DOHH2 (cell line): ENCODE measurements around the gene DEPDC1B.
"Not testable (repeated sequence)": the region's sequence is repeated elsewhere in the genome, so short reads cannot be mapped to it uniquely, and the experiment has no call there.

Experiments used
- H3F3A ChIP-seq: fragments of 200-600 bp; sonication (generic), shearing (Covaris generic); 2 replicates; pipeline ENCODE4 v1.6.0; 2016; ENCODE audit warnings: antibody characterized with exemption, mild to moderate bottlenecking; ENCODE audit not compliant: control insufficient read depth, insufficient read depth
- H3K27ac ChIP-seq: fragments of 200-600 bp; sonication (generic); 2 replicates; pipeline ENCODE4 v1.5.1; 2014; ENCODE audit warnings: low read depth, mild to moderate bottlenecking, low read length, moderate library complexity
- H3K27me3 ChIP-seq: fragments of 200-600 bp; sonication (generic); 2 replicates; pipeline ENCODE4 v1.6.1; 2014; ENCODE audit warnings: mild to moderate bottlenecking, low read length, mixed read lengths; ENCODE audit not compliant: control insufficient read depth
- H3K36me3 ChIP-seq: fragments of 200-600 bp; sonication (generic); 2 replicates; pipeline ENCODE4 v1.6.1; 2014; ENCODE audit warnings: mild to moderate bottlenecking, low read length, moderate library complexity, mixed read lengths; ENCODE audit not compliant: control insufficient read depth
- H3K4me1 ChIP-seq: fragments of 200-600 bp; sonication (generic); 2 replicates; pipeline ENCODE4 v1.6.1; 2014; ENCODE audit warnings: mild to moderate bottlenecking, low read length, mixed read lengths; ENCODE audit not compliant: control insufficient read depth
- H3K4me2 ChIP-seq: fragments of 200-600 bp; sonication (generic); 2 replicates; pipeline ENCODE4 v1.6.0; 2014; ENCODE audit warnings: mild to moderate bottlenecking, low read length, moderate library complexity
- H3K4me3 ChIP-seq: fragments of 200-600 bp; sonication (generic); 2 replicates; pipeline ENCODE4 v1.5.1; 2014; ENCODE audit warnings: mild to moderate bottlenecking, low read length, mixed read lengths
- H3K79me2 ChIP-seq: fragments of 200-600 bp; sonication (generic); 2 replicates; pipeline ENCODE4 v1.6.1; 2014; ENCODE audit warnings: mild to moderate bottlenecking, low read length, mixed read lengths; ENCODE audit not compliant: control insufficient read depth
- H3K9me2 ChIP-seq: fragments of 200-600 bp; sonication (generic); replicated peaks from 2 replicates; pipeline ENCODE4 v1.6.1; 2014; ENCODE audit warnings: mild to moderate bottlenecking, low read length, mixed read lengths; ENCODE audit not compliant: control insufficient read depth
- H3K9me3 ChIP-seq: fragments of 200-600 bp; sonication (generic); 2 replicates; pipeline ENCODE4 v1.6.1; 2014; ENCODE audit warnings: antibody characterized with exemption, low read length, mixed read lengths; ENCODE audit not compliant: control insufficient read depth, insufficient read depth
- H4K20me1 ChIP-seq: fragments of 200-600 bp; sonication (generic); 2 replicates; pipeline ENCODE4 v1.6.0; 2014; ENCODE audit warnings: low read depth, mild to moderate bottlenecking, antibody characterized with exemption, low read length, moderate library complexity; ENCODE audit not compliant: control insufficient read depth, insufficient read depth
- EZH2phosphoT487 ChIP-seq: fragments of 200-600 bp; sonication (generic); IDR thresholded peaks from 2 replicates; pipeline ENCODE4 v1.6.1; 2017; ENCODE audit warnings: borderline replicate concordance, mild to moderate bottlenecking, antibody characterized with exemption, low read length, moderate library complexity, mixed read lengths
- TF ChIP-seq, protein P1 (sequence below): fragments of 200-600 bp; sonication (generic); IDR thresholded peaks from one replicate; pipeline ENCODE4 v1.5.1; 2014; ENCODE audit warnings: antibody characterized with exemption, mild to moderate bottlenecking, low read depth, low read length; ENCODE audit not compliant: poor library complexity, severe bottlenecking

DEPDC1B gene

DNA sequence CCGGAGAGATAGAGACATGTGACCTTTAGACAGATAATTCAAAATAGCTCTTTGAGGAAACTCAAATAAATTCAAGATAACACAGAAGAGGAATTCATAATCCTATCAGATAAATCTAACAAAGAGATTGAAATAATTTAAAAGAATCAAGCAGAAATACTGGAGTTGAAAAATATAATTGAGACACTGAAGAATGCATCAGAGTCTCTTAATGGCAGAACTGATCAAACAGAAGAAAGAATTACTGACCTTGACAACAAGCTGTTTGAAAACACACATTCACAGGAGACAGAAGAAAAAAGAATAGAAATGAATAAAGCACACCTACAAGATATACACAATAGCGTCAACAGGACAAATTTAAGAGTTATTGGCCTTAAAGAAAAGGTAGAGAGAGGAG is 40.4 kb upstream of the DEPDC1B start:
- Histone ChIP-seq H3K9me2 (no peaks in the 10 kb centered on the region), H3K4me1 (no peaks in the 10 kb centered on the region), H3K27me3 (no peaks in the 10 kb centered on the region), H3K27ac (no peak overlapping the region), H3K4me3 (no peak overlapping the region), H3K36me3 (no peaks in the 10 kb centered on the region), H4K20me1 (no peaks in the 10 kb centered on the region), H3K9me3 (no peaks in the 10 kb centered on the region), H3F3A (no peaks in the 10 kb centered on the region), H3K4me2 (no peak overlapping the region), H3K79me2 (no peaks in the 10 kb centered on the region)
- TF ChIP-seq, protein P1, sequence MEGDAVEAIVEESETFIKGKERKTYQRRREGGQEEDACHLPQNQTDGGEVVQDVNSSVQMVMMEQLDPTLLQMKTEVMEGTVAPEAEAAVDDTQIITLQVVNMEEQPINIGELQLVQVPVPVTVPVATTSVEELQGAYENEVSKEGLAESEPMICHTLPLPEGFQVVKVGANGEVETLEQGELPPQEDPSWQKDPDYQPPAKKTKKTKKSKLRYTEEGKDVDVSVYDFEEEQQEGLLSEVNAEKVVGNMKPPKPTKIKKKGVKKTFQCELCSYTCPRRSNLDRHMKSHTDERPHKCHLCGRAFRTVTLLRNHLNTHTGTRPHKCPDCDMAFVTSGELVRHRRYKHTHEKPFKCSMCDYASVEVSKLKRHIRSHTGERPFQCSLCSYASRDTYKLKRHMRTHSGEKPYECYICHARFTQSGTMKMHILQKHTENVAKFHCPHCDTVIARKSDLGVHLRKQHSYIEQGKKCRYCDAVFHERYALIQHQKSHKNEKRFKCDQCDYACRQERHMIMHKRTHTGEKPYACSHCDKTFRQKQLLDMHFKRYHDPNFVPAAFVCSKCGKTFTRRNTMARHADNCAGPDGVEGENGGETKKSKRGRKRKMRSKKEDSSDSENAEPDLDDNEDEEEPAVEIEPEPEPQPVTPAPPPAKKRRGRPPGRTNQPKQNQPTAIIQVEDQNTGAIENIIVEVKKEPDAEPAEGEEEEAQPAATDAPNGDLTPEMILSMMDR, result no peak
- TF ChIP-seq EZH2phosphoT487, result no peak

DNA sequence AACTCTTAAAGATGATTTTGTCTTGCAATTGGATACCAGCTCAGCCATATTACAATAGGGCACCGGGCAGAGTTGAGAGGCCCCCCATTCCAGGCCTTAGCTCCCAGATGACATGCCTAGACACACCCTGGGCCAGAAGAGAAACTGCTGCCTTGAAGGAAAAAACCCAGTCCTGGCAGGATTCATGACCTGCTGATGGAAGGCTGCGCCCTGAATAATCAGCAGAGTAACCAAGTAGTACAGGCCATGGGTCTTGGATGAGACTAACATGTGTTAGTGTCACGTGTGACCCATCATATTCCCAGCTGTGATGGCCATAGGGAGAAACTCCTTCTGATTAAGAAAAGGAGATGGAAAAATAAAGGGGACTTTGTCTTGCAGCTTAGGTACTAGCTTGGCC is 39.0 kb upstream of the DEPDC1B start:
- no peaks in the 10 kb centered on the region for H3K9me3 ChIP-seq
- H3K79me2 ChIP-seq, result no peaks in the 10 kb centered on the region
- TF ChIP-seq EZH2phosphoT487, result no peak
- TF ChIP-seq, protein P1, result no peak
- no peaks in the 10 kb centered on the region for H4K20me1 ChIP-seq
- no peak overlapping the region for H3K4me2 ChIP-seq
- H3K4me3 ChIP-seq, result no peak overlapping the region
- no peaks in the 10 kb centered on the region for H3K9me2 ChIP-seq
- H3K27me3 ChIP-seq, result no peaks in the 10 kb centered on the region
- H3F3A ChIP-seq, result no peaks in the 10 kb centered on the region
- H3K4me1 ChIP-seq, result no peaks in the 10 kb centered on the region
- no peaks in the 10 kb centered on the region for H3K36me3 ChIP-seq
- no peak overlapping the region for H3K27ac ChIP-seq

DNA sequence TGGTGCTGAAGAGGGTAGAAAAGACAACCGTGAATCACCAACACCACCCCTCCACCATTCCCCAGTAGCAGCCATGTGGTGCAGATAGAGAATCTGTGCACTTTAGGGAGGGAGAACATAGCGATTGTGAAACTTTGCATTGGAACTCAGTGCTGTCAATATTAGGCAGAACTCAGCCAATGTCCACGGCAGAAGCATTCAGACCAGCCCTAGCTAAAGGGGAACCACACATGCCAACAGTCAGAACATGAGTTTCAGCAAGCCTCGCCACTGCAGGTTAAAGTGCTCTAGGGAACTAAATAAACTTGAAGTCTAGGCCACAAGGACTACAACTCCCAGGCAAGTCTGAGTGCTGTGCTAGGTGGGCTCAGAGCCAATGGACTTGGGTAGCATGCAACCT is 38.5 kb upstream of the DEPDC1B start:
- Histone ChIP-seq H3K4me1 (no peaks in the 10 kb centered on the region), H3K79me2 (no peaks in the 10 kb centered on the region), H3K4me2 (no peak overlapping the region), H3K9me2 (no peaks in the 10 kb centered on the region), H3K27ac (no peak overlapping the region), H3F3A (no peaks in the 10 kb centered on the region), H3K27me3 (no peaks in the 10 kb centered on the region), H3K4me3 (no peak overlapping the region), H4K20me1 (no peaks in the 10 kb centered on the region), H3K9me3 (no peaks in the 10 kb centered on the region), H3K36me3 (no peaks in the 10 kb centered on the region)
- TF ChIP-seq EZH2phosphoT487, result no peak
- TF ChIP-seq, protein P1, result no peak

DNA sequence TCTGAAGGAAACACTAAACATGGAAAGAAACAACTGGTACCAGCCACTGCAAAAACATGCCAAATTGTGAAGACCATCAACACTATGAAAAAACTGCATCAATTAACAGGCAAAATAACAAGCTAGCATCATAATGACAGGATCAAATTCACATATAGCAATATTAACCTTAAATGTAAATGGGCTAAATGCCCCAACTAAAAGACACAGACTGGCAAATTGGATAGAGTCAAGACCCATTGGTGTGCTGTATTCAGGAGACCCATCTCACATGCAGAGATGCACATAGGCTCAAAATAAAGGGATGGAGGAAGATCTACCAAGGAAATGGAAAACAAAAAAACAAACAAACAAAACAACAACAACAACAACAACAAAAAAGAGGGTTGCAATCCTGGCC is 30.9 kb upstream of the DEPDC1B start:
- H3K9me3 ChIP-seq, H3K27ac ChIP-seq, H3K4me2 ChIP-seq, H3K36me3 ChIP-seq, H3K4me3 ChIP-seq, H3K9me2 ChIP-seq, H3K79me2 ChIP-seq, H4K20me1 ChIP-seq, H3K27me3 ChIP-seq, H3K4me1 ChIP-seq, H3F3A ChIP-seq: not testable (repeated sequence)
